Suprapubic skin (tissue), 4 donors: ENCODE data around the gene CDC25B. TPM values are rescaled to one million over a fixed set of nuclear protein-coding genes. Genes with fewer than 3 reads are reported as not detected.

Experiments
- DNase-seq, 2 donors: peaks; one replicate each; pipeline ENCODE4 v3.0.0-alpha.2; 2019; ENCODE audit warnings: low spot score in 2 of 2
- H3K27ac ChIP-seq: fragments of 200-600 bp; sonication (generic); one replicate; pipeline ENCODE4 v1.5.1; 2019
- H3K27me3 ChIP-seq: fragments of 200-600 bp; sonication (generic); one replicate; pipeline ENCODE4 v1.5.1; 2019
- H3K36me3 ChIP-seq: fragments of 200-600 bp; sonication (generic); one replicate; pipeline ENCODE4 v1.5.1; 2019
- H3K4me1 ChIP-seq: fragments of 200-600 bp; sonication (generic); one replicate; pipeline ENCODE4 v1.5.1; 2019
- H3K4me3 ChIP-seq: fragments of 200-600 bp; sonication (generic); one replicate; pipeline ENCODE4 v1.5.1; 2019; ENCODE audit warnings: mild to moderate bottlenecking
- H3K9me3 ChIP-seq: fragments of 200-600 bp; sonication (generic); one replicate; pipeline ENCODE4 v1.5.1; 2019
- CTCF ChIP-seq, 2 donors: fragments of 200-600 bp in 1 of 2; fragments of 450-650 bp in 1 of 2; sonication (generic) in 1 of 2; IDR thresholded peaks; one replicate each; pipeline ENCODE4 v1.5.1; 2016 to 2019; ENCODE audit warnings: antibody characterized with exemption in 2 of 2, mild to moderate bottlenecking in 1 of 2, moderate library complexity in 1 of 2
- EP300 ChIP-seq: sonication (generic); formaldehyde crosslinking; IDR thresholded peaks from one replicate; pipeline ENCODE4 v1.6.1; 2017; ENCODE audit warnings: antibody characterized with exemption
- POLR2A ChIP-seq, 2 donors: fragments of 450-650 bp; IDR thresholded peaks; one replicate each; pipeline ENCODE4 v1.6.1; 2017; ENCODE audit warnings: antibody characterized with exemption in 2 of 2, mild to moderate bottlenecking in 2 of 2, moderate library complexity in 2 of 2
- POLR2AphosphoS5 ChIP-seq, 3 donors: sonication (generic); formaldehyde crosslinking; IDR thresholded peaks; one replicate each; pipeline ENCODE4 v1.6.1; 2017; ENCODE audit warnings: antibody characterized with exemption in 3 of 3
- WGBS: methylation state at CpG from one replicate; pipeline ENCODE4 v1.1.5; 2018; 5-methylcytosine and 5-hydroxymethylcytosine counted together
- total RNA-seq, 4 donors: library from RNA; depleted of rRNA; stranded (reverse); fragments of >200 nt; gene quantifications; one replicate each; pipeline ENCODE4 v1.1.0, GENCODE V29; 2016

The CDC25B gene
- total RNA-seq, 4 donors from 2014 or later = 12.7 to 34.4 (median 23.3) TPM

DNA sequence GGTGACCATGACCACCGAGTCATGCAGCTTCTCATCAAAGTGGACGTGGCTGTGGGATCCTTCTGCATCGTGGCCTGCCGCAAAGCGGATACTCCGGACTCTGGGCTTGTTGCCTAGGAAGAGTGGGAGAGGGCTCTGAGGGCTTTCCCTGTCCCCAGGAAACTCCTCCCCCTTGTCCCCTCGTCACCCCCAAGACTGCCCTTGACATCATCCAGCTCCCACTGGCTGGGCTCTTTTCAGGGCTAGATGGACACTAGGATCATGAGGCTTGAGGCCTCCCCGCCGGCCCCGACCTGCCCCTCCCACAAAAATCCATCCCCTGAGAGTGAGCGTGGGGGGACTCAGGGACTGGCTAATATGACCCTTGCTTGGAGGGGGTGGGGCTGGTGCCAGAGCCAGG is 37.5 kb upstream of the CDC25B start:
- DNase-seq = no peak

DNA sequence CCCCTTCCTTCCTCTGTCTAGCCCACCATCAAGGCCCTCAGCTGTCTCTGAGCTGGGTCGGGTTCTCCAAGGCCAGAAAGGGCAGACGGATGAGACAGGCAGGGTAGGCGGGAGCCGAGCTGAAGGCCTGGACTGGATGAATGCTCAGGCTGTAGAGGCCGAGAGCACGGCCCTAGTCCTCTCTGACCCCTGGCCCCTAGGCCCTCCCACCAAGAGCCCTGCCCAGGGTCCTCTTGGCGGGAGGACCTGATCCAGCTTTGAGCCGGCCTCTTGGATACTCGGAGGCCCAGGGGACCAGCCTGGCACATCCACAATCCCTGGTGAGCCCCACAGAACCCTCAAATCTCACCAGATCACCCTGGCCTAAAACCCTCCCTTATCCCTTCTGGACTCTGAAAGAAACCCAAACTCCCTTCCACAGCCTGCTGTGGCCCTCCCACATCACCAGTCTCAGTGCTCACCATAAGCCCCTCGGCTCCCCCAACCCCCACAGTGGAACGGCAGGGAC is 36.7 kb upstream of the CDC25B start:
- Histone ChIP-seq H3K27me3 (no peaks in the 10 kb centered on the region), H3K4me1 (no peaks in the 10 kb centered on the region), H3K4me3 (no peak overlapping the region), H3K27ac (no peak overlapping the region), H3K9me3 (no peaks in the 10 kb centered on the region), H3K36me3 (no peaks in the 10 kb centered on the region)
- DNase-seq = no peak
- TF ChIP-seq POLR2A (IDR thresholded peaks at IDR 0.05) = no peak
- TF ChIP-seq EP300 = no peak
- no peak for TF ChIP-seq CTCF (IDR thresholded peaks at IDR 0.05)
- no peak for TF ChIP-seq POLR2AphosphoS5 (IDR thresholded peaks at IDR 0.05)
- WGBS = 79% methylated on average over 4 of the region's 11 CpGs

More for the DNA sequence above, 37.5 kb upstream of the CDC25B start:
- Histone ChIP-seq H3K27ac (no peak overlapping the region), H3K9me3 (no peaks in the 10 kb centered on the region), H3K27me3 (no peaks in the 10 kb centered on the region), H3K36me3 (no peaks in the 10 kb centered on the region), H3K4me3 (no peak overlapping the region), H3K4me1 (no peaks in the 10 kb centered on the region)
- TF ChIP-seq POLR2A (IDR thresholded peaks at IDR 0.05) (no peak), POLR2AphosphoS5 (IDR thresholded peaks at IDR 0.05) (no peak), EP300 (no peak), CTCF (IDR thresholded peaks at IDR 0.05) (no peak)
- WGBS = 89% methylated on average over 6 of the region's 11 CpGs

GRCh38 chr20:3759884-3760283 is 36.2 kb upstream of the CDC25B start:
- WGBS = 84% methylated on average over 9 of the region's 11 CpGs
- no peak for TF ChIP-seq CTCF (IDR thresholded peaks at IDR 0.05)
- TF ChIP-seq POLR2A (IDR thresholded peaks at IDR 0.05) = no peak
- TF ChIP-seq EP300 = no peak
- no peak for TF ChIP-seq POLR2AphosphoS5 (IDR thresholded peaks at IDR 0.05)
- DNase-seq = no peak
- Histone ChIP-seq H3K4me3 (no peak overlapping the region), H3K27ac (no peak overlapping the region), H3K27me3 (no peaks in the 10 kb centered on the region), H3K36me3 (no peaks in the 10 kb centered on the region), H3K4me1 (no peaks in the 10 kb centered on the region), H3K9me3 (no peaks in the 10 kb centered on the region)

DNA sequence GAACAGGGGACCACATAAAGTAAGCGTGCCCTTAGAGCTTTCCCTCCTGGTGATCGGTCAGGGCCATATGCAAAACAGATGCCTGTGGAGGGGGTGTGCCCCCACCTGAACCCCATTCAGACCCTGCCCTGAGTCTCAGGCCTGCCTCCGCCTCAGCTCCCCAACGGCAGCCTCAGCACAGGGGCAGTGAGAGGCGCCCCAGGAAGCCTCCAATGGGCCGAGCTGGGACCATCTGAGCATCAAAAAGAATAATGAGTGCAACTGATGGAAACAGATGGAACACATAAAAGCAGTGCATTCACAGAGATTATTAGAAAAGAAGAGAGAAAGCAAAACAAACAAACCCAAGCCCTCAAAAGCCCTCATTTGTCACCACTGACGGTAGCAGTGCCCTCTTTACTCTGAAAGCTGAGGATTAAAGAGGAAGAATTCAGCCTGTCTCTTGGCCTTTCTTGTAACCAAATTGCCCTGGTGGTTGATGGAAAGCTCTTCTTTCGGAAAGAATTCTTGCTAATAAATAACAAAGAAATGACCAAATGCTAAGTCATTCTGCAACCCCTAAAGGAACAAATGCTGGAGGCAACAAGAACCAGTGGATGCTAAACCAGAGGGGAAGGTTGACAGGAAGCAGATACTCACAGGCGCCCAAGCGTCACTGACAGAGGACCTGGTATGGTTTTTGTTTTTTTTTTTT is 35.3 kb upstream of the CDC25B start:
- Histone ChIP-seq H3K36me3 (no peaks in the 10 kb centered on the region), H3K27ac (no peak overlapping the region), H3K4me1 (peaks cover 5% of the 10 kb centered on the region), H3K4me3 (no peak overlapping the region), H3K27me3 (no peaks in the 10 kb centered on the region), H3K9me3 (no peaks in the 10 kb centered on the region)
- WGBS = 64% methylated on average over 9 of the region's 10 CpGs
- DNase-seq = no peak
- TF ChIP-seq POLR2A (IDR thresholded peaks at IDR 0.05) (no peak), POLR2AphosphoS5 (IDR thresholded peaks at IDR 0.05) (no peak), EP300 (no peak), CTCF (IDR thresholded peaks at IDR 0.05) (no peak)

GRCh38 chr20:3763671-3764601 is 32.2 kb upstream of the CDC25B start:
- no peak for DNase-seq
- no peak overlapping the region for H3K4me3 ChIP-seq
- H3K27me3 ChIP-seq = no peaks in the 10 kb centered on the region
- peaks cover 34% of the 10 kb centered on the region for H3K4me1 ChIP-seq
- TF ChIP-seq POLR2A (IDR thresholded peaks at IDR 0.05) = no peak
- TF ChIP-seq POLR2AphosphoS5 (IDR thresholded peaks at IDR 0.05) = no peak
- no peak for TF ChIP-seq EP300
- no peak for TF ChIP-seq CTCF (IDR thresholded peaks at IDR 0.05)
- no peaks in the 10 kb centered on the region for H3K9me3 ChIP-seq
- no peak overlapping the region for H3K27ac ChIP-seq
- WGBS = 84% methylated on average over 5 of the region's 8 CpGs
- no peaks in the 10 kb centered on the region for H3K36me3 ChIP-seq
